ENCODE data around the gene IL10RA. TPM values are rescaled to one million over a fixed set of nuclear protein-coding genes. Genes with fewer than 3 reads are reported as not detected.
"Not testable (repeated sequence)": the region's sequence is repeated elsewhere in the genome, so short reads cannot be mapped to it uniquely, and the experiment has no call there.

IL10RA gene
- total RNA-seq, 1 experiment from 2014 or later, result 0.35 TPM

GRCh38 chr11:117960406-117960805 lies 25.8 kb upstream of the IL10RA start:
- DNase-seq (ENCODE audit: extremely low read depth, low read depth), result no peak

- DNase-seq (ENCODE audit: extremely low read depth, low read depth), result no peak
Observed at GRCh38 chr11:117961896-117962295, 24.3 kb upstream of the IL10RA start.

DNA sequence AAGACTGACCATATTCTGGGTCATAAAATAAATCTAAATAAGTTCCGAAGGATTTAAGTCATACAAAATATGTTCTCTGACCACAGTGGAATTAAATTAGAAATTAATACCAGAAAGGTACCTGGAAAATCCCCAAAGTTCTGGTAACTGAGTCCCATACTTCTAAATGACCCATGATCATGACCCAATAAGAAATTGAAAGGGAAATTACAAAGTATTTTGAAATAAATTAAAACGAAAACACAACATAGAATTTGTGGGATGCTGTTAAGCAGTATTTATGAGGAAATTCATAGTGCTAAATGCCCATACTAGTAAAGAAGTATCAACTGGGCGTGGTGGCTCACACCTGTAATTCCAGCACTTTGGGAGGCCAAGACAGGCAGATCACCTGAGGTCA lies 23.4 kb upstream of the IL10RA start:
- DNase-seq (ENCODE audit: extremely low read depth, low read depth), result no peak

DNA sequence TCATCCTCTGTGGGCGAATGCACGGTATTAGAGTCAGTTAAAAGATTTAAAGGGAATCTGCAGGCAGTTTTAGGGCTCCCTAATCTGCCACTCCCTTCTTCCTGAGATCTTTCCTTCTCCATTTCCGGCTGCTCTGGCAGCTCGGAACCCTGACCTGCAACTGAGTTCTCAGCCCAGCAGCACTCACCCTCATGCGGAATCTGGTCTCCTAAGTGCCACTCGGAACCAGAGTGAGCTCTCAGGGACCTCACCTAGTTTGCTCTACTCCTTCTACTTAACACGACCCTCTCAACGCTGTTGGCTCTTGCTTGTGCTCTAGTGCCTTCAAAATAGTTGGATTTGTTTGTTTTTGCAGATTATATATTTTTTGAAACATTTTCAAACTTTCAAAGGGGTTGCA lies 19.3 kb upstream of the IL10RA start:
- DNase-seq (ENCODE audit: extremely low read depth, low read depth), result no peak

DNA sequence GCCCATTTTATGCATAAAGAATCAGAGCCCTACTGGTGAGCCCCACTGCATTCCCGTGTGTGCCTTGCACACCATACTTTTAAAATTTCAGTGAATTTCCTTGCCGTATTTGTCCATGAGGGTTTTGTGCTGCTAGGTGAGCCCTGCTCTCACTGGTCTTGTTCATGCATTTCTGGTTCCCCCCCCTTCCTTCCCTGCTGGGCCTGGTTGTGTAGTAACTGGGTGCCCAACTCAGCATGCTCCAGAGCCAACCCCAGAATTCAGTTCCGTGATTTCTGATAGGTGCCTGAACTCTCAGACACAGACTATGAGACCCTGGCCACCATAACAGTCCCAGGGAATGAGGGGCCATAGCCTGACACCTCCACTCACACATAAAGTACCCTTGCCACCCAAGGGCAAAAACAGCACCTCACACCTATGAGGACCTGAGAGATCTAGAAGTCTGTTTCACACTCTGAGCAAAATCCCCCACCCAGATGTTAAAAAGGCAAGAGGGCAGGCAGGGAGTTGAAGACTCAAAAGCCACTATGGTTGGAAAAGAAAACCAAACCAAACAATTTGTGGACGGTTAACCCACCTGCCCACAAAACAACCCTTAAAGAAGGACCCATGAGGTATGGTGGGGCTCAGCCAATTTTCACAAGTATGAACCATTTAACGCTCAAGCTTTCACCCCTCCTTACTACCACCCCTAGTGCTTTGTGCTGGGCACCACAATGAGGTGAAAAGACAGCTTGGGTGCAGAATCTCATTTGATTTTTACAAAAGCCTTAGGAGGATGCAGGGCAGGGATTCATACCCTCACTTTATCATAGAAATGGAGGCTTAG lies 16.8 kb upstream of the IL10RA start:
- no peak for DNase-seq (ENCODE audit: extremely low read depth, low read depth)

DNA sequence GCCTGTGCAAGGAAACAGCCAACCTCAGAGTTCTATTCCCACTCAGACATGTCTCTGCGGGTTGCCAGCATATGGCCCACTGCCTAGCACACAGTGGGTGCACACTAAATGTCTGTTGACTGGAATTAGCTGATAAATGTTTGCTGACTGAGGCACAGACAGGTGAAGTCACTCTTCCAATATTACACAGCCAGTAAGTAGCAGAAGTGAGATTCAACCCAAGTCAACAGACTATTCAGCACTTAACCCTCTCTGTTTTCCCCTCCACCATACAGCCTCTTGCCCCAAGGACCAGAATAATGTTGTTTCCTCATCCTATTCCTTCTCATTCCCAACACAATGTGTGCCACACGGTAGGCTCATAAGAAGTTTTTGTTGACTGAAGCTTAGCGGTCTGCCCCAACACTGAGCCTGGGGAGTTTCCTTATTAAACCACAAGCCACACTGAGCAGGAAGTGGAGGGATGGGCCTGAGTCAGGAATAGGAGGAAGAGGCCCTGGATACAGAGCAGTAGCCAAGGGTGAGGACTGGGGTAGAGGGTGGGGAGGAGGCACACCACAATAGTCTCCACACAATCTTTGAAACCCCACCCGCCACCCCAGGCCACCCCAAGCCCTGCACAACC lies 15.7 kb upstream of the IL10RA start:
- DNase-seq (ENCODE audit: extremely low read depth, low read depth), result no peak

- no peak for DNase-seq (ENCODE audit: extremely low read depth, low read depth)
Observed at GRCh38 chr11:117972044-117972443, 14.2 kb upstream of the IL10RA start.

GRCh38 chr11:117972629-117973502 lies 13.3 kb upstream of the IL10RA start:
- no peak for DNase-seq (ENCODE audit: extremely low read depth, low read depth)

DNA sequence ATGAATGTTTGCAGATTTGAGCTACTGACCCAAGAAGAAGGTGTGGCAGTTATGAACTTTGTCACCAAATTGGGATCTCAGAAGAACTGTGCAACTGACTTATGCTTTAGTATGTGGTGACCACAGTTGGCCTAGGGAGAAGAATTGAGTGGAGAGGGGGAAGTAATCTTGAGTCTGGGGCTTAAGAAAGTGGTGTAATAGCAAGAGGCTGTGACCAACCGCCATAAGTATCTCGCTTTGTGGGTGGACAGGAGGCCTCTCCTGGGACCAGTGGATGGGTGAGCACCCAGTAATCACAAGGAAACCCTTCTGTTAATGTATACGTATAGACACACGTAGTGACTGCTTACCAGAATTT lies 12.7 kb upstream of the IL10RA start:
- DNase-seq (ENCODE audit: extremely low read depth, low read depth), result no peak

DNA sequence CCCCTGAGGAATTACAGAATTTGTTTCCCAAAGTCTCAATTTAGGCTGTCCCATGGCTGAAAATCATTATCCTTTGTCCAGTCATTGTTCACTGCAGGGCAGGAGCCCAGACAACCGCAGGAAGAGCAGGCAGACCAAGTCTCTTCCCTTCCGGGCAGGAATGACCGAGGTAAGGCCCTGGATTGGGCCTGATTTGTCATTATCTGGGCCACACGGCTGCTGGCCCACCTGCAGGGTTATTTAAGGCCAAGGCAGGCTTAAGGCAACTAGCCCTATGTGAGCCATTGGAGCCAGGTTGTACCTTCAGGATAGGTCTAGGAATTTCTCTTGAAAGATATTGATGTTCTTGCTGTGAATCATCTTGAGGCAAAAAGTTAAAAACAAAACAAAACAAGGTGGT lies 9.7 kb upstream of the IL10RA start:
- DNase-seq (ENCODE audit: extremely low read depth, low read depth), result no peak

DNA sequence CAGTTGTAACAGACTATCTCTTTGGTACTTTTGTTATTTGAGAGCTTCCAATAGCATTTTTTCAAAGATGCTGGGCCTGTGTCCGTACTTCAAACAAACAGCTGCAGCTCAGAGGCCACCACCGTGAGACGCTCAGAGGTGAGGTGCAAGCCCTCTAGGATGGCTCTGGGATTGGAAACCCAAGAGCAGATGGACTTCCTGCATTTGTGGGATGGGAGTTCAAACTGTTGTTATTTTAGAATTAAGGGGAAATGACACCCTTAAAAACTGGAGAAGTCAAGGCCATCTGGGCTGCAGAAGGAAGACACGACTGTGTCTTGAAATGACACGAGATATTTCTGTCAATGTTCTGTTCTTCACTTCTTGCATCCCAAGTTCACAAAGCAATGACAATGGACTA lies 9.2 kb upstream of the IL10RA start:
- DNase-seq (ENCODE audit: extremely low read depth, low read depth), result no peak

GRCh38 chr11:117977612-117978264 lies 8.5 kb upstream of the IL10RA start:
- not testable (repeated sequence) for DNase-seq (ENCODE audit: extremely low read depth, low read depth)

DNA sequence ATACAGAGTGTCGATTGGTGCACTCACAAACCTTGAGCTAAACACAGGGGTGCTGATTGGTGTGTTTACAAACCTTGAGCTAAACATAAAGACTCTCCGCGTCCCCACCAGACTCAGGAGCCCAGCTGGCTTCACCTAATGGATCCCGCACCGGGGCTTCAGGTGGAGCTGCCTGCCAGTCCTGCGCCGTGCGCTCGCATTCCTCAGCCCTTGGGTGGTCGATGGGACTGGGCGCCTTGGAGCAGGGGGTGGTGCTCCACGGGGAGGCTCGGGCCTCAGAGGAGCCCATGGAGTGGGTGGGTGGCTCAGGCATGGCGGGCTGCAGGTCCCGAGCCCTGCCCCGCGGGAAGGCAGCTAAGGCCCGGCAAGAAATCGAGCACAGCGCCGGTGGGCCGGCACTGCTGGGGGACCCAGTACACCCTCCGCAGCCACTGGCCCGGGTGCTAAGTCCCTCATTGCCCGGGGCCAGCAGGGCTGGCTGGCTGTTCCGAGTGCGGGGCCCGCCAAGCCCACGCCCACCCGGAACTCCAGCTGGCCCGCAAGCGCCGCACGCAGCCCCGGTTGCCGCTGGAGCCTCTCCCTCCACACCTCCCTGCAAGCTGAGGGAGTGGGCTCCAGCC lies 7.8 kb upstream of the IL10RA start:
- not testable (repeated sequence) for DNase-seq (ENCODE audit: extremely low read depth, low read depth)

DNA sequence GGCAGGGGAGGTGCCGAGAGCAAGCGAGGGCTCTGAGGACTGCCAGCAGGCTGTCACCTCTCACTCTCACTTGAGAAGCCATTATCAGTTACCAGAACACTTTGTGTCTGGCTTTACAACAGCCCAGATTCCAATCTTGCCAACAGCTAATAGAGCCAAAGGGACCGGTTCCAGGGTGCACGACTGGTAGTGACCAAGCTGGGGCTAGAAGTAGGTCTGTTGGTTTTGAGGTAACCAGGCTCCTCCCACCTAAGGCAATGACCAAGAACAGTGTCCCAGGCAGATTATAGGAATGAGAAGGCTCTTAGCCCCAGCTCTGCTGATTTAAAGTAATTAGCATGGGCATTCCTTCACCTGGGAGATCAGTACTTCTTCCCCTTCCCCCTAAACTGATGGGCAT lies 7.2 kb upstream of the IL10RA start:
- no peak for DNase-seq (ENCODE audit: extremely low read depth, low read depth)

- DNase-seq (ENCODE audit: extremely low read depth, low read depth), result no peak
Observed at GRCh38 chr11:117979481-117980211, 6.5 kb upstream of the IL10RA start.

- DNase-seq (ENCODE audit: extremely low read depth, low read depth), result no peak
Observed at GRCh38 chr11:117980280-117980679, 5.9 kb upstream of the IL10RA start.

DNA sequence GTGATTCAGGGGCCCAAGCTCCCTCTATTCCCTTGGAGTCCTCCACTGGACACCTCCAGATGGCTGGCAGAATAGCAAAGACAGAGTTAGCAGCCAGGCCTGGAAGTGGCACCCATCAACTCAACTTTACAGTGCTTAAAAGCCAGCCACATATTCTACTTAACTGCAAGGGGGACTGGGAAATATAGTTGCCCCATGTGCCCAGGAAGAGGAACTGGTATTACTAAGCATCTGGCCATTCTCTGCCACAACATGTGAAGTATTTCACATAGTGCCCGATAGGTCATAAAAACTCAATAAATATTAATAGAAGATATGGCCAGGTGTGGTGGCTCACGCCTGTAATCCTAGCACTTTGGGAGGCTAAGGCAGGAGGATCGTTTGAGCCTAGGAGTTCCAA lies 5.5 kb upstream of the IL10RA start:
- DNase-seq (ENCODE audit: extremely low read depth, low read depth), result no peak

DNA sequence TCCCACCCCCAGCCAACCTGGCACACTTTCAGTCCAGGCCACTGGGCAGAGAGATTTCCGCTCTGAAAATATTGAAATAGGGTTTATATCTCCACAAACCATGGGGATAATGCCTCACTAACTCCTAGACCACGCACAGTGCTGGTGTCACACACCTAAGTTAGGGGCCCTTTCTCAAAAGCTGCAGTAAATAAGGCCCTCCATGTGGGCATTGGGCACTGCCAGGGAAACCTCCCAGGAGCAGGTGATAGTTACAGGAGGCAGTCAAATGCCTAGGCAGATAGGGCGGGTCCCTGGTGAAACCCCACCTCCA lies 3.1 kb upstream of the IL10RA start:
- no peak for DNase-seq (ENCODE audit: extremely low read depth, low read depth)

DNA sequence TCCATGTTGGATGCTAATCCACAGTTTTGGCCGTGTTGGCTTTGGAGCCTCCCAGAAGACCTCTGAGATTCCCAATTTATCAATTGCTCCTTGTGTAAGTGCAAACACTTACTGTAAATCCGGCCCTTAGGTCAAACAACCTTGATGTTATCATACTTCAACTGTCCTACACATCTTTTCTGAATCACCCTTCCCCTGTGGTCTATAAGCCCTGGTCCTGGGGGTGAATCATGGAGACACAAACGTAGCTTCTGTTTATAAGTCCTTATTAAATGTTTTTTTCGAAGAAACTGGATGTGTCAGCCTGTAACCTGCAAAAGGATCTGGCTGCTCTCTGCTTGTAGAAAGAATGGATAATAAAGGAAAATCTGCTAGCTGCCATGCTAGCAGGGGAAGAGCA lies 1.7 kb upstream of the IL10RA start:
- DNase-seq (ENCODE audit: extremely low read depth, low read depth), result no peak

- no peak for DNase-seq (ENCODE audit: extremely low read depth, low read depth)
Observed at GRCh38 chr11:117986981-117987574, 884 bp downstream of the IL10RA start.

All from NCI-H460 (cell line).